Naive B cell (primary cell): ENCODE measurements around the gene PDE10A. TPM values are rescaled to one million over a fixed set of nuclear protein-coding genes. Genes with fewer than 3 reads are reported as not detected.

Experiments used
- ATAC-seq, 2 donors: fragments of 150-1000 bp; cut with Tn5 transposase; 2 replicates each; pipeline ENCODE4 v1.10.0; 2021; ENCODE audit warnings: low read depth in 2 of 2, mild to moderate bottlenecking in 2 of 2, moderate library complexity in 2 of 2
- DNase-seq: peaks from one replicate; pipeline ENCODE4 v3.0.0; 2022
- H3K27ac Mint-ChIP-seq, 6 donors: one replicate each; pipeline ENCODE4 v1.8.0; 2020 to 2022; ENCODE audit warnings: mild to moderate bottlenecking in 6 of 6, mixed read lengths in 6 of 6, moderate library complexity in 5 of 6, inconsistent platforms in 2 of 6
- H3K27me3 Mint-ChIP-seq, 3 donors: one replicate each; pipeline ENCODE4 v1.8.0; 2021 to 2022; ENCODE audit warnings: mixed read lengths in 3 of 3, mild to moderate bottlenecking in 1 of 3
- H3K36me3 Mint-ChIP-seq, 2 donors: one replicate each; pipeline ENCODE4 v1.8.0; 2020 to 2022; ENCODE audit warnings: mixed read lengths in 2 of 2, inconsistent platforms in 1 of 2, mild to moderate bottlenecking in 1 of 2
- H3K4me1 Mint-ChIP-seq, 3 donors: one replicate each; pipeline ENCODE4 v1.8.0; 2020 to 2022; ENCODE audit warnings: mixed read lengths in 3 of 3, inconsistent platforms in 1 of 3, mild to moderate bottlenecking in 1 of 3, moderate library complexity in 1 of 3
- H3K4me3 Mint-ChIP-seq, 8 donors: one replicate each; pipeline ENCODE4 v1.8.0; 2020 to 2022; ENCODE audit warnings: mild to moderate bottlenecking in 8 of 8, mixed read lengths in 8 of 8, moderate library complexity in 8 of 8, inconsistent platforms in 2 of 8
- H3K9me3 Mint-ChIP-seq, 7 donors: one replicate each; pipeline ENCODE4 v1.8.0; 2020 to 2022; ENCODE audit warnings: mixed read lengths in 7 of 7, mild to moderate bottlenecking in 5 of 7, inconsistent platforms in 2 of 7, moderate library complexity in 1 of 7
- polyA plus RNA-seq, 6 donors: library from polyadenylated mRNA; unstranded; fragments of 300-500 nt; fragmentation: Illumina TruSeq; gene quantifications; one replicate each; pipeline ENCODE4 v1.2.3, GENCODE V29; 2021; ENCODE audit warnings: low read depth in 6 of 6

PDE10A gene
- polyA plus RNA-seq, 6 donors from 2014 or later: not detected

GRCh38 chr6:165657325-165657680 lies 5.7 kb downstream of the PDE10A start:
- Mint-ChIP-seq H3K4me3 (no peak overlapping the region), H3K36me3 (no peaks in the 10 kb centered on the region), H3K9me3 (no peaks in the 10 kb centered on the region), H3K27ac (no peak overlapping the region), H3K4me1 (peaks cover 0 to 5% (median 0%) of the 10 kb centered on the region in 3 donors), H3K27me3 (peaks cover 9 to 33% (median 32%) of the 10 kb centered on the region in 3 donors)
- ATAC-seq (no peak), DNase-seq (no peak)

- Mint-ChIP-seq H3K27me3 (peaks cover 9 to 33% (median 32%) of the 10 kb centered on the region in 3 donors), H3K9me3 (no peaks in the 10 kb centered on the region), H3K4me3 (no peak overlapping the region), H3K36me3 (no peaks in the 10 kb centered on the region), H3K4me1 (peaks cover 0 to 5% (median 0%) of the 10 kb centered on the region in 3 donors), H3K27ac (no peak overlapping the region)
- ATAC-seq (no peak), DNase-seq (no peak)
These were observed 6.3 kb downstream of the PDE10A start for GRCh38 chr6:165656581-165657324.

GRCh38 chr6:165655191-165655590 lies 7.8 kb downstream of the PDE10A start:
- DNase-seq: no peak
- Mint-ChIP-seq H3K9me3 (peaks cover 0 to 6% (median 0%) of the 10 kb centered on the region in 7 donors), H3K27me3 (peaks cover 9 to 26% (median 25%) of the 10 kb centered on the region in 3 donors), H3K4me1 (peaks cover 0 to 5% (median 0%) of the 10 kb centered on the region in 3 donors), H3K36me3 (no peaks in the 10 kb centered on the region), H3K4me3 (no peak overlapping the region), H3K27ac (no peak overlapping the region)
- ATAC-seq: no peak

- Mint-ChIP-seq H3K27me3 (peaks cover 4 to 16% (median 16%) of the 10 kb centered on the region in 3 donors), H3K27ac (no peak overlapping the region), H3K9me3 (peaks cover 0 to 6% (median 4%) of the 10 kb centered on the region in 7 donors), H3K36me3 (no peaks in the 10 kb centered on the region), H3K4me3 (no peak overlapping the region), H3K4me1 (no peaks in the 10 kb centered on the region)
- DNase-seq (no peak), ATAC-seq (no peak)
These were observed 8.9 kb downstream of the PDE10A start for GRCh38 chr6:165654144-165654543.

- H3K27ac Mint-ChIP-seq: no peak overlapping the region
- no peak overlapping the region for H3K4me3 Mint-ChIP-seq
These were observed 9.4 kb downstream of the PDE10A start for GRCh38 chr6:165653607-165654006.

GRCh38 chr6:165653196-165653595 lies 9.8 kb downstream of the PDE10A start:
- Mint-ChIP-seq H3K36me3 (no peaks in the 10 kb centered on the region), H3K4me1 (no peaks in the 10 kb centered on the region), H3K27me3 (peaks cover 0 to 6% (median 6%) of the 10 kb centered on the region in 3 donors), H3K4me3 (no peak overlapping the region), H3K9me3 (peaks cover 0 to 11% (median 4%) of the 10 kb centered on the region in 7 donors), H3K27ac (no peak overlapping the region)
- no peak for ATAC-seq
- no peak for DNase-seq

More at GRCh38 chr6:165653607-165654006, 9.4 kb downstream of the PDE10A start:
- Mint-ChIP-seq H3K4me1 (no peaks in the 10 kb centered on the region), H3K27me3 (peaks cover 0 to 11% (median 10%) of the 10 kb centered on the region in 3 donors), H3K9me3 (peaks cover 0 to 11% (median 4%) of the 10 kb centered on the region in 7 donors), H3K36me3 (no peaks in the 10 kb centered on the region)
- DNase-seq: no peak
- no peak for ATAC-seq

GRCh38 chr6:165652766-165653165 lies 10.3 kb downstream of the PDE10A start:
- Mint-ChIP-seq H3K27ac (no peak overlapping the region), H3K4me1 (no peaks in the 10 kb centered on the region), H3K9me3 (peaks cover 0 to 11% (median 4%) of the 10 kb centered on the region in 7 donors), H3K36me3 (no peaks in the 10 kb centered on the region), H3K4me3 (no peak overlapping the region), H3K27me3 (peaks cover 0 to 2% (median 2%) of the 10 kb centered on the region in 3 donors)
- DNase-seq: no peak
- no peak for ATAC-seq

GRCh38 chr6:165649166-165650137 lies 13.6 kb downstream of the PDE10A start:
- DNase-seq (no peak), ATAC-seq (no peak)
- Mint-ChIP-seq H3K4me1 (no peaks in the 10 kb centered on the region), H3K27ac (no peak overlapping the region), H3K9me3 (peaks cover 0 to 14% (median 5%) of the 10 kb centered on the region in 7 donors), H3K36me3 (no peaks in the 10 kb centered on the region), H3K4me3 (no peak overlapping the region), H3K27me3 (no peaks in the 10 kb centered on the region)

- Mint-ChIP-seq H3K4me3 (no peak overlapping the region), H3K27ac (no peak overlapping the region), H3K36me3 (no peaks in the 10 kb centered on the region), H3K4me1 (no peaks in the 10 kb centered on the region), H3K27me3 (no peaks in the 10 kb centered on the region), H3K9me3 (peaks cover 0 to 14% (median 5%) of the 10 kb centered on the region in 7 donors)
- ATAC-seq (no peak), DNase-seq (no peak)
These were observed 16.0 kb downstream of the PDE10A start for GRCh38 chr6:165647041-165647440.

- ATAC-seq: no peak
- peaks cover 0 to 9% (median 3%) of the 10 kb centered on the region in 7 donors for H3K9me3 Mint-ChIP-seq
- H3K36me3 Mint-ChIP-seq: no peaks in the 10 kb centered on the region
These were observed 17.1 kb downstream of the PDE10A start for GRCh38 chr6:165645919-165646318.

GRCh38 chr6:165644586-165645266 lies 18.3 kb downstream of the PDE10A start:
- ATAC-seq (no peak), DNase-seq (no peak)
- Mint-ChIP-seq H3K9me3 (peaks cover 0 to 9% (median 2%) of the 10 kb centered on the region in 7 donors), H3K36me3 (no peaks in the 10 kb centered on the region), H3K4me1 (no peaks in the 10 kb centered on the region), H3K27me3 (no peaks in the 10 kb centered on the region), H3K4me3 (no peak overlapping the region), H3K27ac (no peak overlapping the region)

More at GRCh38 chr6:165645919-165646318, 17.1 kb downstream of the PDE10A start:
- H3K27me3 Mint-ChIP-seq: no peaks in the 10 kb centered on the region
- H3K4me3 Mint-ChIP-seq: no peak overlapping the region
- H3K27ac Mint-ChIP-seq: no peak overlapping the region
- no peaks in the 10 kb centered on the region for H3K4me1 Mint-ChIP-seq
- no peak for DNase-seq

- Mint-ChIP-seq H3K27me3 (no peaks in the 10 kb centered on the region), H3K27ac (peak overlapping the region in 1 of 6 donors; percentile 61), H3K9me3 (peaks cover 0 to 3% (median 0%) of the 10 kb centered on the region in 7 donors), H3K36me3 (no peaks in the 10 kb centered on the region), H3K4me3 (no peak overlapping the region), H3K4me1 (no peaks in the 10 kb centered on the region)
- DNase-seq (no peak), ATAC-seq (no peak)
These were observed 20.0 kb downstream of the PDE10A start for GRCh38 chr6:165643015-165643414.

GRCh38 chr6:165641672-165642156 lies 21.3 kb downstream of the PDE10A start:
- Mint-ChIP-seq H3K4me3 (no peak overlapping the region), H3K36me3 (no peaks in the 10 kb centered on the region), H3K4me1 (no peaks in the 10 kb centered on the region), H3K9me3 (peaks cover 0 to 2% (median 0%) of the 10 kb centered on the region in 7 donors), H3K27me3 (peaks cover 0 to 2% (median 0%) of the 10 kb centered on the region in 3 donors), H3K27ac (no peak overlapping the region)
- DNase-seq (no peak), ATAC-seq (no peak)
